HEK293T (cell line): ENCODE results near the gene SALL2.

Experiments
- BHLHE40 ChIP-seq: fragments of 450-650 bp; IDR thresholded peaks from 2 replicates; pipeline ENCODE4 v1.6.1; 2016; ENCODE audit warnings: mild to moderate bottlenecking, moderate library complexity, borderline replicate concordance
- CTBP1 ChIP-seq: fragments of 450-650 bp; IDR thresholded peaks from 2 replicates; pipeline ENCODE4 v1.6.1; 2016; ENCODE audit warnings: borderline replicate concordance
- ELF4 ChIP-seq: fragments of 450-650 bp; IDR thresholded peaks from 2 replicates; pipeline ENCODE4 v1.6.1; 2017; ENCODE audit warnings: antibody characterized with exemption
- FOXA1 ChIP-seq: fragments of 450-650 bp; IDR thresholded peaks from 2 replicates; pipeline ENCODE4 v1.6.1; 2016; ENCODE audit warnings: mild to moderate bottlenecking
- FOXK2 ChIP-seq: fragments of 450-650 bp; IDR thresholded peaks from 2 replicates; pipeline ENCODE4 v1.6.1; 2016; ENCODE audit warnings: mild to moderate bottlenecking
- FOXM1 ChIP-seq: fragments of 450-650 bp; IDR thresholded peaks from 2 replicates; pipeline ENCODE4 v1.6.1; 2017; ENCODE audit warnings: mild to moderate bottlenecking, borderline replicate concordance
- LEF1 ChIP-seq: fragments of 450-650 bp; IDR thresholded peaks from 2 replicates; pipeline ENCODE4 v1.6.1; 2017; ENCODE audit warnings: mild to moderate bottlenecking, borderline replicate concordance
- PKNOX1 ChIP-seq: fragments of 450-650 bp; IDR thresholded peaks from 2 replicates; pipeline ENCODE4 v1.6.1; 2016

GRCh38 chr14:21525962-21526671 lies at the start of gene SALL2:
- TF ChIP-seq ELF4 (no peak), FOXA1 (no peak), BHLHE40 (no peak), FOXM1 (no peak), FOXK2 (no peak), CTBP1 (no peak), LEF1 (no peak), PKNOX1 (no peak)
